Lower lobe of right lung (tissue), 2 donors: ENCODE results near the gene CD27. TPM values are rescaled to one million over a fixed set of nuclear protein-coding genes. Genes with fewer than 3 reads are reported as not detected.

Experiments
- ATAC-seq, 2 donors: fragments of 200-7000 bp; cut with Tn5 transposase; one replicate each; pipeline ENCODE4 v1.9.1; 2020 to 2022; ENCODE audit warnings: mild to moderate bottlenecking in 2 of 2, moderate library complexity in 2 of 2
- DNase-seq: peaks from one replicate; pipeline ENCODE4 v3.0.0-alpha.2; 2020
- H3K27ac ChIP-seq: fragments of 200-600 bp; one replicate; pipeline ENCODE4 v1.8.0; 2022
- H3K27me3 ChIP-seq: fragments of 200-600 bp; one replicate; pipeline ENCODE4 v1.8.0; 2022; ENCODE audit warnings: low read depth
- H3K36me3 ChIP-seq: fragments of 200-600 bp; one replicate; pipeline ENCODE4 v1.8.0; 2022; ENCODE audit warnings: mild to moderate bottlenecking
- H3K4me1 ChIP-seq: fragments of 200-600 bp; one replicate; pipeline ENCODE4 v1.8.0; 2022
- H3K4me3 ChIP-seq: fragments of 200-600 bp; one replicate; pipeline ENCODE4 v1.8.0; 2022; ENCODE audit warnings: mild to moderate bottlenecking
- H3K9me3 ChIP-seq: fragments of 200-600 bp; one replicate; pipeline ENCODE4 v1.8.0; 2022
- CTCF ChIP-seq: fragments of 200-600 bp; IDR thresholded peaks from one replicate; pipeline ENCODE4 v1.8.0; 2022; ENCODE audit warnings: antibody characterized with exemption, mild to moderate bottlenecking
- intact Hi-C: fragments of 100-400 bp; cut with DNase I; formaldehyde crosslinking; loops from one replicate; pipeline ENCODE4 v1.11.0; 2022
- total RNA-seq: library from RNA; stranded (reverse); fragmentation: NEBNext Ultra II Directional; extraction: Animal tissue kit (Norgen Biotek cat#: 25700); gene quantifications from one replicate; pipeline ENCODE4 v1.2.1, GENCODE V29; 2021
- donor health status: DM: no; HTN: yes; CAD: no; lungs with severe emphysema.

Gene CD27
- total RNA-seq, 1 donor from 2014 or later: 2.3 TPM

DNA sequence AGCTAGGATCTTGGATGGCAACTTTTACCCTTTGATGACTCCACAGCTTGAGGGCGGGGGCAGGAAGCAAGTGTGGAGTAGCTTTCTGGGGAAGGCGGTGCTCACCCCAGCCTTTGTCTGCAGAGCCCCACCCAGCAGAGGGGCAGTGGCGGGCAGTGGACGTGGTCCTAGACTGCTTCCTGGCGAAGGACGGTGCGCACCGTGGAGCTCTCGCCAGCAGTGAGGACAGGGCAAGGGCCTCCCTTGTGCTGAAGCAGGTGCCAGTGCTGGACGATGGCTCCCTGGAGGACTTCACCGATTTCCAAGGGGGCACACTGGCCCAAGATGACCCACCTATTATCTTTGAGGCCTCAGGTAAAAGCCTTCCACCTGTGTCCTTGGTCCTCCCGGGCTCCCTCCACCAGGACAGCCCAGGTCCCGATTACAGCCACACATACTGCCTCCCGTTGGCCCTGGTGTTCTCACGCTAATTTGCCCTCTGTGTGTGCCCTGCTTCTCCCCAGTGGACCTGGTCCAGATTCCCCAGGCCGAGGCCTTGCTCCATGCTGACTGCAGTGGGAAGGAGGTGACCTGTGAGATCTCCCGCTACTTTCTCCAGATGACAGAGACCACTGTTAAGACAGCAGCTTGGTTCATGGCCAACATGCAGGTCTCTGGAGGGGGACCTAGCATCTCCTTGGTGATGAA, 8.3 kb downstream of the CD27 start:
- H3K4me1 ChIP-seq: peaks cover 27% of the 10 kb centered on the region
- H3K36me3 ChIP-seq: peaks cover 43% of the 10 kb centered on the region
- H3K27me3 ChIP-seq: no peaks in the 10 kb centered on the region
- DNase-seq (peak; percentile 62), ATAC-seq (peak; percentile 33)
- peak overlapping the region; percentile 92 for H3K27ac ChIP-seq
- intact Hi-C loops: no loop called here
- no peaks in the 10 kb centered on the region for H3K9me3 ChIP-seq
- TF ChIP-seq CTCF: no peak
- peak overlapping the region; percentile 66 for H3K4me3 ChIP-seq

DNA sequence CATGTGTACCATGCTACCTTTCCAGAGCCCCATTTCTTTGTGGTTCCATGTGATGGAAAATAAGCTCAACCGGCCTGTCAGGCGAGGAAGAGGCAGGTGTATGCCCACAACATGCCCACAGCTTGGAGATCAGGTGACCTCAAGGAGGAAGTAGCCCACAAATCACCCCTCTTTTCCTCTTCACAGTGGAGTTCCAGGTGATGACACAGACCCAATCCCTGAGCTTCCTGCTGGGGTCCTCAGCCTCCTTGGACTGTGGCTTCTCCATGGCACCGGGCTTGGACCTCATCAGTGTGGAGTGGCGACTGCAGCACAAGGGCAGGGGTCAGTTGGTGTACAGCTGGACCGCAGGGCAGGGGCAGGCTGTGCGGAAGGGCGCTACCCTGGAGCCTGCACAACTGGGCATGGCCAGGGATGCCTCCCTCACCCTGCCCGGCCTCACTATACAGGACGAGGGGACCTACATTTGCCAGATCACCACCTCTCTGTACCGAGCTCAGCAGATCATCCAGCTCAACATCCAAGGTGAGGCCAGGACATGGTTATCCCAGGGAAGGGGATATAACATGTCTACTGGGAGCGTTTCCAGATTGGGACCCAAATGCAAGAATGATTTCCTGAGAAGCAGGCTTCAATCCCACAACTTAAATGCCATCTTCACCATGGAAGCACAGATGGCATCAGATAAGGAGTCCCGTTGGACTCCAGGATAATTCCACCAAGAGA, 12.6 kb downstream of the CD27 start:
- peaks cover 30% of the 10 kb centered on the region for H3K4me1 ChIP-seq
- peaks cover 86% of the 10 kb centered on the region for H3K36me3 ChIP-seq
- ATAC-seq (no peak), DNase-seq (no peak)
- H3K9me3 ChIP-seq: no peaks in the 10 kb centered on the region
- H3K4me3 ChIP-seq: no peak overlapping the region
- TF ChIP-seq CTCF: no peak
- intact Hi-C loops: no loop called here
- no peaks in the 10 kb centered on the region for H3K27me3 ChIP-seq
- no peak overlapping the region for H3K27ac ChIP-seq

GRCh38 chr12:6458281-6459003, 13.7 kb downstream of the CD27 start:
- no peak overlapping the region for H3K4me3 ChIP-seq
- H3K27me3 ChIP-seq: no peaks in the 10 kb centered on the region
- TF ChIP-seq CTCF: no peak
- H3K27ac ChIP-seq: no peak overlapping the region
- no peaks in the 10 kb centered on the region for H3K9me3 ChIP-seq
- intact Hi-C loops: no loop called here
- H3K36me3 ChIP-seq: peaks cover 94% of the 10 kb centered on the region
- ATAC-seq (no peak), DNase-seq (no peak)
- H3K4me1 ChIP-seq: peaks cover 31% of the 10 kb centered on the region

DNA sequence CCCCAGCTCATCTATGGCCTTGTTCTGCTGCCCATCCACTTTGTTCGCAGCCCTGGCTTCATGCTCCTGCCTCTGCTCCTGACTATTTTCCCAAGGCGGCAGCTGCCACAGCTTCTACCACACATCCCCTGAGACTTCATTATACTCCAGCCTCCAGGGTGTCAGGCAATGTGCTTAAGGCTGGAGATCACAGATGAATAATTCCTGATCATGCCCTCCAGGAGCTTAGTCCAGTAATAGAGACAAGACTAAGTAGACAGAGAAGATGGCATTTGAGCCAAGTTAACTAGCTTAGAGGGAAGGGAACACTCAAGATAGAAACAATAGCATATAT, 14.2 kb downstream of the CD27 start:
- ATAC-seq (no peak), DNase-seq (no peak)
- H3K27me3 ChIP-seq: no peaks in the 10 kb centered on the region
- peaks cover 36% of the 10 kb centered on the region for H3K4me1 ChIP-seq
- no peak for TF ChIP-seq CTCF
- H3K4me3 ChIP-seq: no peak overlapping the region
- H3K36me3 ChIP-seq: peaks cover 94% of the 10 kb centered on the region
- H3K27ac ChIP-seq: no peak overlapping the region
- intact Hi-C loops: no loop called here
- no peaks in the 10 kb centered on the region for H3K9me3 ChIP-seq

DNA sequence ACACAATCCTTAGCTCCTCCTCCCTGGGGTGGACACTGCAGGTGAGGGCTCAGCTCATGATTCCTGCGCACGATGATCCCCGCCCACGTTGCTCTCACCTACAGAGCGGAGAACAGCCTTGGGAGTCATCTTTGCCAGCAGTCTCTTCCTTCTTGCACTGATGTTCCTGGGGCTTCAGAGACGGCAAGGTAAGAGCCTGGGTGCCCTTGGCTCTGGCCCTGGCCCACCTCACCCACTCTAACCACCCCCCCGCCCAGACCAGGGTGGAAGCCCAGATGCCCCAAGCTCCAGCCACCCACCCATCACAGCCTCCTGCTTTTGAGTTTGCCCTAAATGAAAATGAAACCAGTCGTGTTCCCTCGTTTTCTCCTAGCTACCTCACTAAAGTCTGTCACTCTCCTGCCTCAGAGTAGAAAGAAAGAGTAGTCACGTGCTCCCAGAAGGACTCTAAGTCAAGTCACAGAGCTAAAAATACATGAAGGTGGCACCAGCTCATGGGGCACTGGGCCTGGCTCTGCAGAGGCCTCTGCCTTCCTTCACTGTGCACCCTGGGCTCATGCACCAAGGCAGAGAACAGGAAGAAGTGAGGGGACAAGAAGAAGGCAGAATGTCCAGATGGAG, 16.1 kb downstream of the CD27 start:
- H3K27me3 ChIP-seq: no peaks in the 10 kb centered on the region
- ATAC-seq: peak in 1 of 2 donors; percentile 4
- peak overlapping the region; percentile 50 for H3K27ac ChIP-seq
- DNase-seq: no peak
- peaks cover 94% of the 10 kb centered on the region for H3K36me3 ChIP-seq
- peaks cover 52% of the 10 kb centered on the region for H3K4me1 ChIP-seq
- no peak for TF ChIP-seq CTCF
- no peak overlapping the region for H3K4me3 ChIP-seq
- no peaks in the 10 kb centered on the region for H3K9me3 ChIP-seq
- intact Hi-C loops: no loop called here
